Bronchial epithelial cell (primary cell): ENCODE results near the gene TTC3. TPM values are rescaled to one million over a fixed set of nuclear protein-coding genes. Genes with fewer than 3 reads are reported as not detected.

Experiments used
- DNase-seq: peaks from one replicate; pipeline ENCODE4 v3.0.0-alpha.2; 2010; ENCODE audit warnings: low read depth
- FAIRE-seq: peaks from 2 replicates; lab custom pipeline; 2011; peaks lifted over from hg19 to GRCh38; lab: Jason Lieb, UNC
- H3K27me3 ChIP-seq: 2 replicates; pipeline ENCODE4 v1.5.1; 2011; ENCODE audit warnings: low read length; ENCODE audit not compliant: control insufficient read depth, insufficient read depth
- H3K36me3 ChIP-seq: 2 replicates; pipeline ENCODE4 v1.5.1; 2011; ENCODE audit warnings: low read length; ENCODE audit not compliant: control insufficient read depth, insufficient read depth
- H3K4me3 ChIP-seq: 2 replicates; pipeline ENCODE4 v1.5.1; 2011; ENCODE audit warnings: mild to moderate bottlenecking, low read depth, low read length, control low read depth
- total RNA-seq: library from RNA; depleted of rRNA; stranded (reverse); fragments of >200 nt; gene quantifications from 2 replicates; pipeline ENCODE4 v1.2.1, GENCODE V29; 2014
- TF ChIP-seq, protein P1 (sequence below): IDR thresholded peaks from 2 replicates; pipeline ENCODE4 v1.5.1; 2011; ENCODE audit warnings: mild to moderate bottlenecking, moderate library complexity, low read length, control low read depth, inconsistent platforms; ENCODE audit not compliant: insufficient read depth, severe bottlenecking

Gene TTC3
- total RNA-seq, 1 donor from 2014 or later: 90.3 TPM

DNA sequence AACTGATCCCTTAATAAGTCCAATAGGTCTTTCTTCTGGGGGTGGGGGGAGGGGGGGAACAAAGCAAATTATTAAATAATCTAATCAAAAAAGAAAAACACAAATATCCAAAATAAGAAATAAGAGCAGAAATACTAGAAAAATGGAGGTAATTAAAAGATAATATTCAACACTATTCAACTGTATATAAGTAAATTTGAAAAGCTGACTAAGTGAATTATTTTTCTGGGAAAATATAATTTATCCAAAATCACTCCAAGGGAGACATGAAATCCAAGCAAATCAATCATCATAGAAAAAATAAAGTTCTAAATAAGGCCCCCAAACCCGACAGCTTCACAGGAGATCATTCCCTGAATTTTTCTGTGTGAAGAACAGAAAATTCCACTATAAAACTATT lies 175.2 kb downstream of the TTC3 start:
- FAIRE-seq (no peak), DNase-seq (no peak)
- Histone ChIP-seq H3K4me3 (no peak overlapping the region), H3K36me3 (no peaks in the 10 kb centered on the region), H3K27me3 (no peaks in the 10 kb centered on the region)
- TF ChIP-seq, protein P1, sequence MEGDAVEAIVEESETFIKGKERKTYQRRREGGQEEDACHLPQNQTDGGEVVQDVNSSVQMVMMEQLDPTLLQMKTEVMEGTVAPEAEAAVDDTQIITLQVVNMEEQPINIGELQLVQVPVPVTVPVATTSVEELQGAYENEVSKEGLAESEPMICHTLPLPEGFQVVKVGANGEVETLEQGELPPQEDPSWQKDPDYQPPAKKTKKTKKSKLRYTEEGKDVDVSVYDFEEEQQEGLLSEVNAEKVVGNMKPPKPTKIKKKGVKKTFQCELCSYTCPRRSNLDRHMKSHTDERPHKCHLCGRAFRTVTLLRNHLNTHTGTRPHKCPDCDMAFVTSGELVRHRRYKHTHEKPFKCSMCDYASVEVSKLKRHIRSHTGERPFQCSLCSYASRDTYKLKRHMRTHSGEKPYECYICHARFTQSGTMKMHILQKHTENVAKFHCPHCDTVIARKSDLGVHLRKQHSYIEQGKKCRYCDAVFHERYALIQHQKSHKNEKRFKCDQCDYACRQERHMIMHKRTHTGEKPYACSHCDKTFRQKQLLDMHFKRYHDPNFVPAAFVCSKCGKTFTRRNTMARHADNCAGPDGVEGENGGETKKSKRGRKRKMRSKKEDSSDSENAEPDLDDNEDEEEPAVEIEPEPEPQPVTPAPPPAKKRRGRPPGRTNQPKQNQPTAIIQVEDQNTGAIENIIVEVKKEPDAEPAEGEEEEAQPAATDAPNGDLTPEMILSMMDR: no peak

DNA sequence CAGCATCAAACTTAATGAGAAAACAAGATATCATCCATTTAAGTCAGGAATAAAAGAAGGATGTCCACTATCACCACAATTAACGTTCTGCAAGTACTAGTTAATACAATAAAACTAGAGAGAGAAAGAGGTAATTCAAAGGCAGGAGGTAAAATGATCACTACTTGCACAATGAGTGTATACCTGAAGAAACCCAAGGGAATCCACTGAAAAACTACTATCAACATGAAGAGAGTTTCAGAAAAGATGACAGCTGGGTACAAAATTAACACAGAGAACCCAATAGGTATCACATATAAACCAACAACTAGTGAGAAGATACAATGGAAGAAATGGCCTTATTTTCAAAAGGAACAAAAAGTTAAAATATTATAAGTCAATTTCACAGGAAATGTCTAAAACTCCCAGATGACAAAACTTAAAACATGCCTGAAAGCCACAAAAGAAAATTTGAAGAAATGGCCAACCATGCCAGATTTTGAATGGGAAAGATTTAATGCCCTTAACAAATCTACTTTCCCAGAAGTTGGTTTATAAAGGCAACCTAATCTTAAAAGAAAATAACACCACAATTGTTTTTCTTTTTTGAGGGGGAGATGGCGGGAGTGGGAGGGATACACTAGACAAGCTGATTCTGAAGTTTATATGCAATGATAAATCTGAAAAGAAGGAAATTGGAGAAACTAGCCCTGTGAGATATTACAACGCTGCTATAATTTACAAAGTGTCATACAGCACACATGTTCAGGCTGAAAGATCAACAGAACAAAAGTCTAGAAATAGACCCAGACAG lies 176.3 kb downstream of the TTC3 start:
- H3K4me3 ChIP-seq: no peak overlapping the region
- H3K36me3 ChIP-seq: no peaks in the 10 kb centered on the region
- FAIRE-seq (no peak), DNase-seq (no peak)
- H3K27me3 ChIP-seq: no peaks in the 10 kb centered on the region
- TF ChIP-seq, protein P1: no peak

DNA sequence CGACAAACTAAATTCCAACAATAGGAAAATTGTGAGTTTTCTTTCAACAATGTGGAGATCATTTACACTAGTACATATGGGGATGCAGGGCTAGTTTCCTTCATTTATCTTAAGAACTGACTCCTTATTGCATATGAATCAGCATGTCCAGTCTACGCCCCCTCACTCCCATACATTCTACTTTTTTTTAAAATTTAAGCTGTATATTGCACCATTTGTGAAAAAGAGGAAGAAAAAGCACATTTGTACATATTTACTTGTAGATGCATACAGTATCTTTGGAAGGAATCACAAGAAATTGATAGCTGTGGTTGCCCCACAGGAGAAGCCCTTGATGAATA lies 178.2 kb downstream of the TTC3 start:
- DNase-seq (no peak), FAIRE-seq (no peak)
- Histone ChIP-seq H3K36me3 (no peaks in the 10 kb centered on the region), H3K4me3 (no peak overlapping the region), H3K27me3 (no peaks in the 10 kb centered on the region)
- TF ChIP-seq, protein P1: no peak

Other genes with a start within 250 kb of the TTC3 start
- 26.3 and 32.1 TPM in 2 replicates for gene HLCS, start 106.6 kb upstream of the TTC3 start, total RNA-seq
- under 0.01 TPM in 1 of 2 replicates, not detected in the other for gene RIPPLY3, start 66.6 kb upstream of the TTC3 start, total RNA-seq
- 3.2 and 4.0 TPM in 2 replicates for gene PIGP, start 183 bp upstream of the TTC3 start, total RNA-seq
- gene VPS26C, start 194.1 kb downstream of the TTC3 start, total RNA-seq: 50.4 and 50.5 TPM in 2 replicates